HG03159 (cell line): ENCODE results near the gene SOX9.
"Not testable (repeated sequence)": the region's sequence is repeated elsewhere in the genome, so short reads cannot be mapped to it uniquely, and the experiment has no call there.

Experiments used
- ATAC-seq: cut with Tn5 transposase; IDR thresholded peaks from one replicate; pipeline ENCODE4 v1.9.1; 2021; ENCODE audit warnings: mild to moderate bottlenecking, moderate library complexity; ENCODE audit not compliant: unreplicated experiment

The SOX9 gene

GRCh38 chr17:72125226-72125651, 4.4 kb downstream of the SOX9 start:
- ATAC-seq: no peak

- no peak for ATAC-seq
Measured at GRCh38 chr17:72125742-72126141, 4.9 kb downstream of the SOX9 start.

- no peak for ATAC-seq
Measured at GRCh38 chr17:72126575-72127486, 6.0 kb downstream of the SOX9 start.

GRCh38 chr17:72128039-72128438, 7.2 kb downstream of the SOX9 start:
- no peak for ATAC-seq

- no peak for ATAC-seq
Measured at GRCh38 chr17:72134608-72135394, 14.0 kb downstream of the SOX9 start.

GRCh38 chr17:72135546-72136325, 14.9 kb downstream of the SOX9 start:
- ATAC-seq: no peak

- no peak for ATAC-seq
Measured at GRCh38 chr17:72136692-72137091, 15.9 kb downstream of the SOX9 start.

GRCh38 chr17:72137161-72137560, 16.3 kb downstream of the SOX9 start:
- ATAC-seq: no peak

- ATAC-seq: no peak
Measured at GRCh38 chr17:72139212-72139611, 18.4 kb downstream of the SOX9 start.

GRCh38 chr17:72141336-72141735, 20.5 kb downstream of the SOX9 start:
- no peak for ATAC-seq

- ATAC-seq: not testable (repeated sequence)
Measured at GRCh38 chr17:72142097-72142496, 21.3 kb downstream of the SOX9 start.

GRCh38 chr17:72142614-72143013, 21.8 kb downstream of the SOX9 start:
- ATAC-seq: no peak

GRCh38 chr17:72143245-72143644, 22.4 kb downstream of the SOX9 start:
- no peak for ATAC-seq

GRCh38 chr17:72144101-72144500, 23.3 kb downstream of the SOX9 start:
- no peak for ATAC-seq

GRCh38 chr17:72145562-72145961, 24.7 kb downstream of the SOX9 start:
- no peak for ATAC-seq

GRCh38 chr17:72145962-72146361, 25.1 kb downstream of the SOX9 start:
- ATAC-seq: no peak

GRCh38 chr17:72146371-72146770, 25.6 kb downstream of the SOX9 start:
- ATAC-seq: no peak

- ATAC-seq: no peak
Measured at GRCh38 chr17:72150632-72151460, 30.0 kb downstream of the SOX9 start.

GRCh38 chr17:72151565-72152386, 31.0 kb downstream of the SOX9 start:
- ATAC-seq: no peak
